Gastrocnemius medialis (tissue), 4 donors: ENCODE measurements around the gene UBE2L3. TPM values are rescaled to one million over a fixed set of nuclear protein-coding genes. Genes with fewer than 3 reads are reported as not detected.

ENCODE experiments used
- ATAC-seq, 2 donors: fragments of 150-250 bp; one replicate each; pipeline ENCODE4 v1.9.1; 2016
- DNase-seq, 2 donors: peaks; one replicate each; pipeline ENCODE4 v3.0.0-alpha.2; 2019
- H3K27ac ChIP-seq, 4 donors: fragments of 200-600 bp; sonication (generic); 1 replicate in 1 of 4; 2 replicates in 3 of 4; pipeline ENCODE4 v1.5.1; 2016 to 2018; ENCODE audit warnings: mild to moderate bottlenecking in 2 of 4, moderate library complexity in 1 of 4
- H3K27me3 ChIP-seq, 3 donors: fragments of 200-600 bp; sonication (generic) in 2 of 3; 1 replicate in 1 of 3; 2 replicates in 2 of 3; pipeline versions ENCODE4 v1.5.1 to v1.6.0; 2016 to 2019; ENCODE audit warnings: mild to moderate bottlenecking in 1 of 3, moderate library complexity in 1 of 3
- H3K36me3 ChIP-seq, 2 donors: fragments of 200-600 bp; sonication (generic) in 1 of 2; one replicate each; pipeline ENCODE4 v1.5.1; 2017 to 2018
- H3K4me1 ChIP-seq, 2 donors: fragments of 200-600 bp; sonication (generic) in 1 of 2; one replicate each; pipeline ENCODE4 v1.5.1; 2016 to 2017; ENCODE audit warnings: mild to moderate bottlenecking in 2 of 2
- H3K4me3 ChIP-seq, 4 donors: fragments of 200-600 bp; sonication (generic) in 3 of 4; 1 replicate in 1 of 4; 2 replicates in 3 of 4; pipeline ENCODE4 v1.5.1; 2016 to 2019; ENCODE audit warnings: mild to moderate bottlenecking in 2 of 4
- H3K9me3 ChIP-seq, 3 donors: fragments of 200-600 bp; sonication (generic) in 2 of 3; 1 replicate in 1 of 3; 2 replicates in 2 of 3; pipeline ENCODE4 v1.5.1; 2016 to 2019
- POLR2A ChIP-seq, 2 donors: fragments of 450-650 bp; IDR thresholded peaks; one replicate each; pipeline ENCODE4 v1.6.1; 2017; ENCODE audit warnings: antibody characterized with exemption in 2 of 2, mild to moderate bottlenecking in 2 of 2, moderate library complexity in 2 of 2
- in situ Hi-C, 4 donors: fragments of 200-750 bp; cut with MboI; loops; one replicate each; pipeline versions ENCODE4 v1.15.0 to v1.8.0; 2017; ENCODE audit warnings: low sequenced_read_pairs in 4 of 4
- intact Hi-C: fragments of 100-400 bp; cut with DNase I; formaldehyde crosslinking; loops from one replicate; pipeline ENCODE4 v1.15.1; 2023; ENCODE audit warnings: low total_unique reads
- total RNA-seq, 4 donors: library from RNA; depleted of rRNA; stranded (reverse); fragments of >200 nt; gene quantifications; one replicate each; pipeline versions ENCODE4 v1.1.0 to v1.2.3, GENCODE V29; 2016
- TF ChIP-seq, protein P1 (sequence below), 5 experiments: fragments of 450-650 bp in 3 of 5; fragments of 200-600 bp in 2 of 5; sonication (generic) in 2 of 5; IDR thresholded peaks in 4 of 5; conservative IDR thresholded peaks in 1 of 5; 1 replicate in 4 of 5; 2 replicates in 1 of 5; pipeline ENCODE4 v1.5.1; 2016 to 2019; ENCODE audit warnings: antibody characterized with exemption in 5 of 5, mild to moderate bottlenecking in 3 of 5, moderate library complexity in 3 of 5

The UBE2L3 gene
- total RNA-seq, 4 donors from 2014 or later = 61.5 to 88.7 (median 70.5) TPM

DNA sequence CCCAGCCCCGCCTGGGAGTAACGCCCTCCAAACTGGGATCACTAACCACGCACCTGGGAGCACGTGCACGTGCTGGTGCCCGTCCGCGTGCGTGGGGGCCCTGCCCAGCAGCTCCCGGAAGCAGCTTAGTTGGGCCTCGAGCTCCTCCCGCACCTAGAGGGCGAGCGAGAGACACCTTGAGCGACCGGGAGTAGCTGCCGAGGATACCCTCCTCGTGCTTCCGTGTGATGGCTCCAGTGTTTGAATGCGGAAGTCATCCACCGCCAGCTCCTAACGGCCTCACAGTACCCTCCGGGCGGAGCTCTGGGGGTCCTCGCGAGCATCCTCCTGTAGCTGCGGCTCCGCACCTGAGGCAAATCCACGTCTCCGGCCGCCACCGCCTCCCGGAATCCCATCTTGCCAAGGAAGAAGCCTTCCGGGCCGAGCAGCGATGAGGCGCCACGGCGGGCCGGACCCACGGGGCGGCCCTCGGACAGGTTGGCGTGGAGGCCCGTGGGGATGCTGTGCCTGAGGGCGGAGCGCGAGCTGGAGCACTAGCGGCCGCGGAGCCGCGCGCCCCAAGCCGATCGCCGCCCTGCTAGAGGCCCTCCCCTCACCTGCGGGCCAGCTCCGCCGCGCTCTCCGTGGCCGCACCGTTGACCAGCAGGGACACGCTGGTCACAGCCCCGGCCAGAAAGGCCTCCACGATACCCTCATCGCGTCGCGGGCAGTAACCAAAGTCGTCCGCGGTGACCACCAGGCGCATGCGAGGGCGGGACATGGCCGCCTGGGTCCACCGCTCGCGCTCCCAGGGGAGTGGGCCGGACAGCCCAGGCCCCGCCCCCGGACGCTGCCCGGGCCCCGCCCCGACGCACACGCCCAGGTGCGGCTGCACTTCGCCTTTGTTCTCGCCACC is 62.0 kb downstream of the UBE2L3 start, which contains the start of gene YDJC:
YDJC (minus strand) TSS at position 768 of the 895 bp plus-strand sequence; CDS start at position 760, 8 bp downstream.
- H3K36me3 ChIP-seq = no peaks in the 10 kb centered on the region
- peak within 1 kb of the TSS; percentile 71 to 86 (median 78) for H3K4me3 ChIP-seq
- peak in 1 of 2 donors; percentile 52 for TF ChIP-seq POLR2A (IDR thresholded peaks at IDR 0.05)
- TF ChIP-seq, protein P1, sequence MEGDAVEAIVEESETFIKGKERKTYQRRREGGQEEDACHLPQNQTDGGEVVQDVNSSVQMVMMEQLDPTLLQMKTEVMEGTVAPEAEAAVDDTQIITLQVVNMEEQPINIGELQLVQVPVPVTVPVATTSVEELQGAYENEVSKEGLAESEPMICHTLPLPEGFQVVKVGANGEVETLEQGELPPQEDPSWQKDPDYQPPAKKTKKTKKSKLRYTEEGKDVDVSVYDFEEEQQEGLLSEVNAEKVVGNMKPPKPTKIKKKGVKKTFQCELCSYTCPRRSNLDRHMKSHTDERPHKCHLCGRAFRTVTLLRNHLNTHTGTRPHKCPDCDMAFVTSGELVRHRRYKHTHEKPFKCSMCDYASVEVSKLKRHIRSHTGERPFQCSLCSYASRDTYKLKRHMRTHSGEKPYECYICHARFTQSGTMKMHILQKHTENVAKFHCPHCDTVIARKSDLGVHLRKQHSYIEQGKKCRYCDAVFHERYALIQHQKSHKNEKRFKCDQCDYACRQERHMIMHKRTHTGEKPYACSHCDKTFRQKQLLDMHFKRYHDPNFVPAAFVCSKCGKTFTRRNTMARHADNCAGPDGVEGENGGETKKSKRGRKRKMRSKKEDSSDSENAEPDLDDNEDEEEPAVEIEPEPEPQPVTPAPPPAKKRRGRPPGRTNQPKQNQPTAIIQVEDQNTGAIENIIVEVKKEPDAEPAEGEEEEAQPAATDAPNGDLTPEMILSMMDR (IDR thresholded peaks at IDR 0.05 in 4 of 5, conservative IDR thresholded peaks at IDR 0.05 in 1 of 5) = peak in 1 of 5 experiments; percentile 98
- peaks cover 6 to 19% of the 10 kb centered on the region in 2 donors for H3K4me1 ChIP-seq
- ATAC-seq = peak; percentile 95 to 96
- H3K27ac ChIP-seq = peak within 1 kb of the TSS; percentile 53 to 76 (median 68)
- in situ Hi-C loops = no loop called here
- no peaks in the 10 kb centered on the region for H3K27me3 ChIP-seq
- intact Hi-C loops = loop anchor here (1.0 kb wide), 2 partner anchors 13 to 62 kb away; partner anchors contain the start of genes SDF2L1 and UBE2L3
- H3K9me3 ChIP-seq = no peaks in the 10 kb centered on the region
- peak; percentile 84 to 85 for DNase-seq

DNA sequence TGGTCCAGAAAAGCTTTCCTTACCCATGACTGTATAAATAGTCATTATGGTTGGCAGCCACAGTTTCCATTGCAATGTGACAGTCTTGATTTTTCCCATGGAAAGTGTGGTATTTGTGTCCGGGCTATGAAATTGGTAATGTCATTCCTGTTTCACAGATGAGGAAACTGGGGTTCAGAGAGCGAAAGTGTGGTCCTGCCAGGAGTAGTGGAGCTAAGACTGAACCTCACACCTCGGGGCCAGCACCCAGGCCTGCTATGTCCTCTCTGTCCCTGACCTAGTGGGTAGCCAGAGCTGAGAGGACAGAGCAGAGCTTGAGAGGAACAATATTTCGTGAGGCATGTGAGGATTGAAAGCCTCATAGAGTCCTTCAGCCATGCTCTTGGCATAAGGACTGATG is 63.5 kb downstream of the UBE2L3 start:
- in situ Hi-C loops = no loop called here

DNA sequence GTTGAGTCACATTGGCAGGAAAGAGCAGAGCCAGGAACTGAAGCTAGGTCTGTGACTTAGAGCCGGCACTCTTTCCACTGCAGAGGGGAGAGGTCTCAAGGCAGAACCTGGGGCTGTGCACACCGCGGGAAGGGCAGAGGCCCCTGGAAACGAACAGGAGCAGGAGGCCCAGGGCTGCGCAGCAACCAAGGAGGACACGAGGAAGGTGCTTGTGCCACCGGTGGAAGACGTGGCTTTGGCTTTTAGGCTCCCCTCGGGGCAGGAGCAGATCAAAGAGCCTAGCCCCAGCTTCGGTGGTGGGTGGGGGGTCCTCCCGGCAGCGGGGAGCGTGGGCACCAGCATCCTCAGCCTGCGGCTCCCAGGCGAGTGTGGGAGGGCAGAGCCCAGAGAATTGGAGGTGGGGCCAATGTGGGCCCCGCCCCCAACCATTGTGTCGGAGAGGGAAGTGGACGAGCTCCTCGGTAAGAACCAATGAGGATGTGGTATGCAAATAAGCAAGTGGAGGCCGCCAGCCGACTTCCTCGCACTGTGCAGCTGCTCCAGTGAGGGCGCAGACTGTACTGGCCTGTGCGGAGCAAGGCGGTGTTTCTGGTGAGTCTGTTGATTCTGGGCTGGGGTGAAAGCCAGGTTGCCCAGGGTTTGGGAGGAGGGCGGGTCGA is 64.9 kb downstream of the UBE2L3 start, which contains the start of gene CCDC116:
CCDC116 (plus strand) TSS at position 524 of the 659 bp plus-strand sequence. CDS start 422 bp downstream, outside the sequence.
- peaks cover 0 to 9% of the 10 kb centered on the region in 2 donors for H3K4me1 ChIP-seq
- DNase-seq = no peak

More for the DNA sequence above, 63.5 kb downstream of the UBE2L3 start:
- intact Hi-C loops = no loop called here
- no peaks in the 10 kb centered on the region for H3K27me3 ChIP-seq
- no peak for ATAC-seq
- TF ChIP-seq, protein P1 (IDR thresholded peaks at IDR 0.05 in 4 of 5, conservative IDR thresholded peaks at IDR 0.05 in 1 of 5) = no peak
- no peak for TF ChIP-seq POLR2A (IDR thresholded peaks at IDR 0.05)
- peaks cover 0 to 9% of the 10 kb centered on the region in 2 donors for H3K4me1 ChIP-seq
- DNase-seq = no peak
- H3K27ac ChIP-seq = no peak overlapping the region
- H3K9me3 ChIP-seq = no peaks in the 10 kb centered on the region
- H3K4me3 ChIP-seq = no peak overlapping the region
- H3K36me3 ChIP-seq = no peaks in the 10 kb centered on the region

DNA sequence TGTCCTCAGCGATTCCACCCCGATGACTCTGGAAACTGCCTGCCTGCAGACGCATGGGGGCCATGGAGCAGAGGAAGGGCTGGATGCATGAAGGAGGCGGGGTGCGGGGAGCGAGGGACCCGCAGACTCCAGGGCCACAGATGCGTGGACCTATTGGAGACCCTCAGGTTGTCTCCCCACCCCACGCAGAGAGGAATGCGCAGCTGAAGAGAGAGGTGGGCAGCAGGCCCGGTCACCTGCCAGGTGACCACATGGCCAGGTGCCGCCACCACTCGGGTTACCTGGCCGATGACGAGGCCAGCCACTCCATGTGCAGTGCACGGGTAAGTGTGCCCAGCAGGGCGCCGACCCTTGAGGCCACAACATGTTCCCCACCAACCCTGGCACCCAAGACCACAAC is 65.4 kb downstream of the UBE2L3 start:
- H3K27ac ChIP-seq = no peak overlapping the region
- H3K27me3 ChIP-seq = no peaks in the 10 kb centered on the region
- no peak overlapping the region for H3K4me3 ChIP-seq
- no peak for TF ChIP-seq POLR2A (IDR thresholded peaks at IDR 0.05)
- TF ChIP-seq, protein P1 (IDR thresholded peaks at IDR 0.05 in 4 of 5, conservative IDR thresholded peaks at IDR 0.05 in 1 of 5) = no peak
- no peaks in the 10 kb centered on the region for H3K36me3 ChIP-seq
- in situ Hi-C loops = no loop called here
- H3K9me3 ChIP-seq = no peaks in the 10 kb centered on the region
- DNase-seq (no peak), ATAC-seq (no peak)
- H3K4me1 ChIP-seq = peaks cover 0 to 9% of the 10 kb centered on the region in 2 donors
- intact Hi-C loops = no loop called here

More for the DNA sequence above, 64.9 kb downstream of the UBE2L3 start, which contains the start of gene CCDC116:
- no peak within 1 kb of the TSS for H3K27ac ChIP-seq
- in situ Hi-C loops (no loop called here), intact Hi-C loops (no loop called here)
- H3K27me3 ChIP-seq = no peaks in the 10 kb centered on the region
- H3K9me3 ChIP-seq = no peaks in the 10 kb centered on the region
- H3K4me3 ChIP-seq = no peak within 1 kb of the TSS
- no peaks in the 10 kb centered on the region for H3K36me3 ChIP-seq
- no peak for ATAC-seq
- TF ChIP-seq, protein P1 (IDR thresholded peaks at IDR 0.05 in 4 of 5, conservative IDR thresholded peaks at IDR 0.05 in 1 of 5) = no peak
- TF ChIP-seq POLR2A (IDR thresholded peaks at IDR 0.05) = no peak
